Fibroblast of lung (primary cell): ENCODE results near the gene DNM3. TPM values are rescaled to one million over a fixed set of nuclear protein-coding genes. Genes with fewer than 3 reads are reported as not detected.

Source experiments
- DNase-seq, 2 donors: peaks; one replicate each; pipeline versions ENCODE4 v3.0.0 to v3.0.0-alpha.2; 2010; ENCODE audit warnings: low read depth in 2 of 2
- H2AFZ ChIP-seq: 2 replicates; pipeline ENCODE4 v1.5.1; 2012; ENCODE audit warnings: low read length, control low read depth, inconsistent platforms
- H3K27ac ChIP-seq: 2 replicates; pipeline ENCODE4 v1.5.1; 2011; ENCODE audit warnings: low read length, control low read depth; ENCODE audit not compliant: insufficient read depth
- H3K27me3 ChIP-seq: 2 replicates; pipeline ENCODE4 v1.5.1; 2011; ENCODE audit warnings: mild to moderate bottlenecking, low read length; ENCODE audit not compliant: control insufficient read depth, insufficient read depth
- H3K36me3 ChIP-seq: 2 replicates; pipeline ENCODE4 v1.5.1; 2011; ENCODE audit warnings: low read length; ENCODE audit not compliant: control insufficient read depth, insufficient read depth
- H3K4me1 ChIP-seq: 2 replicates; pipeline ENCODE4 v1.5.1; 2011; ENCODE audit warnings: low read length; ENCODE audit not compliant: control insufficient read depth, insufficient read depth; ENCODE audit errors: extremely low read depth
- H3K4me2 ChIP-seq: 2 replicates; pipeline ENCODE4 v1.5.1; 2011; ENCODE audit warnings: low read length, control low read depth; ENCODE audit not compliant: insufficient read depth; ENCODE audit errors: extremely low read depth
- H3K4me3 ChIP-seq, 4 experiments: fragments of 200-600 bp in 1 of 4; sonication (generic) in 1 of 4; replicated peaks in 1 of 4; 2 replicates each; pipeline ENCODE4 v1.5.1; 2011 to 2016; ENCODE audit warnings: low read length in 4 of 4, low read depth in 3 of 4, mild to moderate bottlenecking in 3 of 4, control low read depth in 2 of 4, inconsistent platforms in 1 of 4, mixed read lengths in 1 of 4; ENCODE audit not compliant: insufficient read depth in 1 of 4; ENCODE audit errors: control extremely low read depth in 1 of 4
- H3K79me2 ChIP-seq: 2 replicates; pipeline ENCODE4 v1.5.1; 2012; ENCODE audit warnings: mild to moderate bottlenecking, low read length, inconsistent platforms; ENCODE audit not compliant: control insufficient read depth, insufficient read depth
- H3K9ac ChIP-seq: 2 replicates; pipeline ENCODE4 v1.5.1; 2011; ENCODE audit warnings: mild to moderate bottlenecking, low read length, control low read depth; ENCODE audit not compliant: insufficient read depth
- H3K9me3 ChIP-seq: 2 replicates; pipeline ENCODE4 v1.5.1; 2012; ENCODE audit warnings: low read depth, low read length; ENCODE audit not compliant: control insufficient read depth, insufficient read depth
- H4K20me1 ChIP-seq: 2 replicates; pipeline ENCODE4 v1.5.1; 2011; ENCODE audit warnings: low read length; ENCODE audit not compliant: control insufficient read depth, insufficient read depth; ENCODE audit errors: extremely low read depth
- EZH2 ChIP-seq: IDR thresholded peaks from 2 replicates; pipeline ENCODE4 v1.5.1; 2012; ENCODE audit warnings: low read length, control low read depth, mild to moderate bottlenecking; ENCODE audit errors: missing control alignments
- polyA plus RNA-seq, 2 donors: library from polyadenylated mRNA; depleted of rRNA in 1 of 2; stranded (reverse) in 1 of 2; unstranded in 1 of 2; fragments of >200 nt; gene quantifications; 2 replicates each; pipeline ENCODE4 v1.2.1, GENCODE V29; 2011 to 2012; ENCODE audit warnings: missing spikeins in 1 of 2
- total RNA-seq: library from RNA; depleted of rRNA; stranded (reverse); fragments of >200 nt; gene quantifications from 2 replicates; pipeline ENCODE4 v1.2.1, GENCODE V29; 2014
- TF ChIP-seq, protein P1 (sequence below), 2 donors: IDR thresholded peaks in 1 of 2; conservative IDR thresholded peaks in 1 of 2; 1 replicate in 1 of 2; 2 replicates in 1 of 2; pipeline ENCODE4 v1.5.1; 2011 to 2012; ENCODE audit warnings: low read length in 2 of 2, control low read depth in 1 of 2, inconsistent platforms in 1 of 2, low read depth in 1 of 2, mild to moderate bottlenecking in 1 of 2

Gene DNM3
- total and polyA plus RNA-seq, 2 donors (not counting 1 experiment from before 2014, with no cell fraction given) = 1.6 to 3.6 TPM

DNA sequence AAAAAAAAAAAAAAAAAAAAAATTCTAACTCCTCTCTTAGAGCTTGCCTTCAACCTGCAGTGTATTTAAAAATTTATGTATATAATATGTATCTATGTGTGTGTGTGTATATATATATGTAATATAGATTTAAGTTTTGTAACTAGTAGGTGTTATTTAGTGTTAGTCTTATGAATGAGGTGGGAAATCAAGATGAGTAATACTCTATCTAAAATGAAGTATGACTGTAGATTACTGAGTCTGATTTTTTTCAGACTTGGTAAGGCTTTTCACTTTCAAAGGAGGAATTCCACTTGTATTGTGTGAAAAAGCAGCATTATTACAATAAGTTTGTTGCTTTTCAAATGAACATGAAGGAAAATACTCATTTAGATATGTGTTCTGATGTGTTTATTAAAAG lies 5.4 kb upstream of the DNM3 start:
- TF ChIP-seq EZH2 = no peak
- TF ChIP-seq, protein P1, sequence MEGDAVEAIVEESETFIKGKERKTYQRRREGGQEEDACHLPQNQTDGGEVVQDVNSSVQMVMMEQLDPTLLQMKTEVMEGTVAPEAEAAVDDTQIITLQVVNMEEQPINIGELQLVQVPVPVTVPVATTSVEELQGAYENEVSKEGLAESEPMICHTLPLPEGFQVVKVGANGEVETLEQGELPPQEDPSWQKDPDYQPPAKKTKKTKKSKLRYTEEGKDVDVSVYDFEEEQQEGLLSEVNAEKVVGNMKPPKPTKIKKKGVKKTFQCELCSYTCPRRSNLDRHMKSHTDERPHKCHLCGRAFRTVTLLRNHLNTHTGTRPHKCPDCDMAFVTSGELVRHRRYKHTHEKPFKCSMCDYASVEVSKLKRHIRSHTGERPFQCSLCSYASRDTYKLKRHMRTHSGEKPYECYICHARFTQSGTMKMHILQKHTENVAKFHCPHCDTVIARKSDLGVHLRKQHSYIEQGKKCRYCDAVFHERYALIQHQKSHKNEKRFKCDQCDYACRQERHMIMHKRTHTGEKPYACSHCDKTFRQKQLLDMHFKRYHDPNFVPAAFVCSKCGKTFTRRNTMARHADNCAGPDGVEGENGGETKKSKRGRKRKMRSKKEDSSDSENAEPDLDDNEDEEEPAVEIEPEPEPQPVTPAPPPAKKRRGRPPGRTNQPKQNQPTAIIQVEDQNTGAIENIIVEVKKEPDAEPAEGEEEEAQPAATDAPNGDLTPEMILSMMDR (conservative IDR thresholded peaks at IDR 0.05 in 1 of 2, IDR thresholded peaks at IDR 0.05 in 1 of 2; ENCODE audit: low read depth in 1 of 2, low read length in 2 of 2) = no peak
- Histone ChIP-seq H3K4me2 (no peak overlapping the region), H3K4me1 (no peaks in the 10 kb centered on the region)

GRCh38 chr1:171841931-171842761 lies 848 bp downstream of the DNM3 start:
- Histone ChIP-seq H4K20me1 (no peaks in the 10 kb centered on the region), H2AFZ (peak overlapping the region; percentile 94), H3K4me2 (peak overlapping the region; percentile 89), H3K27ac (no peak overlapping the region), H3K27me3 (no peaks in the 10 kb centered on the region), H3K79me2 (no peaks in the 10 kb centered on the region), H3K4me1 (no peaks in the 10 kb centered on the region), H3K9me3 (no peaks in the 10 kb centered on the region), H3K4me3 (peak overlapping the region; percentile 60 to 70 (median 66)), H3K9ac (peak overlapping the region; percentile 69), H3K36me3 (no peaks in the 10 kb centered on the region)
- DNase-seq = peak; percentile 4
- TF ChIP-seq, protein P1 (conservative IDR thresholded peaks at IDR 0.05 in 1 of 2, IDR thresholded peaks at IDR 0.05 in 1 of 2; ENCODE audit: low read depth in 1 of 2, low read length in 2 of 2) = no peak
- TF ChIP-seq EZH2 = no peak

More for the DNA sequence above, 5.4 kb upstream of the DNM3 start:
- H4K20me1 ChIP-seq = no peaks in the 10 kb centered on the region
- H3K27me3 ChIP-seq = no peaks in the 10 kb centered on the region
- H3K27ac ChIP-seq = no peak overlapping the region
- no peak overlapping the region for H2AFZ ChIP-seq
- H3K9me3 ChIP-seq = no peaks in the 10 kb centered on the region
- no peak overlapping the region for H3K4me3 ChIP-seq
- no peak overlapping the region for H3K9ac ChIP-seq
- no peaks in the 10 kb centered on the region for H3K36me3 ChIP-seq
- no peak for DNase-seq
- no peaks in the 10 kb centered on the region for H3K79me2 ChIP-seq

DNA sequence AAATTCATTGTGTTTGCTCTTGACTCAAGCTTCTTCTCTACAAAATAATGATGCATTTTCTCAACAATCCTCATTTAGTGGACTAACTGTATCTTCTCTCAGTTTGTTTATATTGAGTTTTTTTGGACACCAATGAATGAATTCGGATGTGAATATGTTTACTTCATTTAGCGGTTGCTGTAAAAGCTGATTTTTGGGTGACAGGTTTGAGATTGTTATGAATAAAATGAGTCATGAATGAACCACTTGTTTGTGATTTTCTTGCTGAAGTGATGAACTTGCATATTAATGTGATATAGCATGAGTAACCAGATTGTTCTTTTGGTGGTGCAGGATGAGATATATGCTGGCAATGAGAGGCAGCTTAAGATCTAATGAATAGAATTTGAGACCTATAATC lies 3.1 kb downstream of the DNM3 start:
- TF ChIP-seq, protein P1 (conservative IDR thresholded peaks at IDR 0.05 in 1 of 2, IDR thresholded peaks at IDR 0.05 in 1 of 2; ENCODE audit: low read depth in 1 of 2, low read length in 2 of 2) = no peak
- no peak for TF ChIP-seq EZH2
- DNase-seq = peak; percentile 2 to 22
- no peaks in the 10 kb centered on the region for H3K4me1 ChIP-seq
- H3K9me3 ChIP-seq = no peaks in the 10 kb centered on the region
- no peak overlapping the region for H3K27ac ChIP-seq
- no peak overlapping the region for H3K4me3 ChIP-seq
- no peak overlapping the region for H2AFZ ChIP-seq
- H3K27me3 ChIP-seq = no peaks in the 10 kb centered on the region
- H3K79me2 ChIP-seq = no peaks in the 10 kb centered on the region
- no peak overlapping the region for H3K4me2 ChIP-seq
- H4K20me1 ChIP-seq = no peaks in the 10 kb centered on the region
- H3K9ac ChIP-seq = no peak overlapping the region
- H3K36me3 ChIP-seq = no peaks in the 10 kb centered on the region
